Endothelial cell of umbilical vein (primary cell): Measurements from ENCODE around the gene STRA6.

Experiments used
- CTCF ChIP-seq, 2 donors: IDR thresholded peaks; 1 replicate in 1 of 2; 2 replicates in 1 of 2; pipeline ENCODE4 v1.5.1; 2011; ENCODE audit warnings: low read length in 2 of 2, mild to moderate bottlenecking in 2 of 2, moderate library complexity in 2 of 2, control low read depth in 1 of 2, inconsistent platforms in 1 of 2, low read depth in 1 of 2; ENCODE audit not compliant: insufficient read depth in 1 of 2; ENCODE audit errors: extremely low read depth in 1 of 2
- EZH2 ChIP-seq: IDR thresholded peaks from 2 replicates; pipeline ENCODE4 v1.6.1; 2012; ENCODE audit warnings: borderline replicate concordance, low read depth, mild to moderate bottlenecking, moderate library complexity, low read length, inconsistent platforms; ENCODE audit not compliant: severe bottlenecking
- GATA2 ChIP-seq: IDR thresholded peaks from 2 replicates; pipeline ENCODE4 v1.7.0; 2011; ENCODE audit warnings: low read depth, mild to moderate bottlenecking, moderate library complexity, mixed read lengths, low read length; ENCODE audit not compliant: insufficient read length, insufficient read depth
- MYC ChIP-seq: IDR thresholded peaks from one replicate; pipeline ENCODE4 v1.6.1; 2011; ENCODE audit warnings: mild to moderate bottlenecking, low read depth, low read length
- POLR2A ChIP-seq: IDR thresholded peaks from 2 replicates; pipeline ENCODE4 v1.6.1; 2012; ENCODE audit warnings: low read depth, mild to moderate bottlenecking, control low read depth, low read length
- POLR2AphosphoS5 ChIP-seq: IDR thresholded peaks from 2 replicates; pipeline ENCODE4 v1.6.1; 2012; ENCODE audit warnings: low read depth, mild to moderate bottlenecking, control low read depth, low read length, moderate library complexity; ENCODE audit not compliant: insufficient read depth
- TF ChIP-seq, protein P1 (sequence below): IDR thresholded peaks from 2 replicates; pipeline ENCODE4 v1.6.1; 2011; ENCODE audit not compliant: insufficient read depth, insufficient read length

DNA sequence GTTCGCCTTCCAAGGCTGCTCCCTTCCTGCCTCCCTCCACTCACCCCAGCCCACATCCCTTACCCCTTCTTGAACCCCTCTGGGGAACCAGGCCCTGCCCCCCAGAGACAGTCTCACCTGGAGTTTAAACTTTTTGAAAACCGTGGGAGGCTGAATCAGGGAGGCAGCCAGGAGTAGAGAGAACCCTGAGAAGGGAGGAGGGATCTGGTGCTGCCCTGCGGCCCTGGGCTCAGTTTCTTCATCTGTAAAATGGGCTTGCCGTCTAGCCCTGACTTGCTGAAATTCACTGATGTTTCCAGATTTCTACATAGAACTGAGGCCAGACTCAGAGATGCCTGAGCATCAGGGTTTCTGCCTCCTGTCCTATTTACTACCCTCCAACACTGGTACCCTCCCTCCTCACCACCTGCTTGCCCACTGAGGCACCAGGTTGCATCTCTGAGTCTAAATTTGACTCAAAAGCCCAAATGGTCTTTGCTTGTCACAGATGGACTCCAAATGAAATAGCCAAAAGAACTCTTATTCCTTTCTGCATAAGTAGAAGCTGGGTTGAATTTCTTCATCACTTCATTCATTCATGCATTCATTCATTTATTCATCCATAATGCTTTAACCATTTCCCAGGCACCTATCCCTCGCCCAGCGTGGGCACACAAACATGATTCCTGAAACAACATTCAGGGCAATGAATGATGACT, 11.9 kb upstream of the STRA6 start:
- TF ChIP-seq CTCF (IDR thresholded peaks at IDR 0.05; ENCODE audit: extremely low read depth in 1 of 2, insufficient read depth in 1 of 2, low read depth in 1 of 2, low read length in 2 of 2) (no peak), POLR2A (no peak), EZH2 (no peak), POLR2AphosphoS5 (no peak), MYC (no peak), GATA2 (no peak)
- TF ChIP-seq, protein P1, sequence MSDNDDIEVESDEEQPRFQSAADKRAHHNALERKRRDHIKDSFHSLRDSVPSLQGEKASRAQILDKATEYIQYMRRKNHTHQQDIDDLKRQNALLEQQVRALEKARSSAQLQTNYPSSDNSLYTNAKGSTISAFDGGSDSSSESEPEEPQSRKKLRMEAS = no peak
